RCC 7860 (cell line): ENCODE data around the gene SULT6B1.

Source experiments
- DNase-seq: peaks from one replicate; pipeline ENCODE4 v3.0.0-alpha.2; 2015; ENCODE audit warnings: low spot score
- FAIRE-seq: peaks from 2 replicates; lab custom pipeline; 2012; peaks lifted over from hg19 to GRCh38; lab: Jason Lieb, UNC

Gene SULT6B1

DNA sequence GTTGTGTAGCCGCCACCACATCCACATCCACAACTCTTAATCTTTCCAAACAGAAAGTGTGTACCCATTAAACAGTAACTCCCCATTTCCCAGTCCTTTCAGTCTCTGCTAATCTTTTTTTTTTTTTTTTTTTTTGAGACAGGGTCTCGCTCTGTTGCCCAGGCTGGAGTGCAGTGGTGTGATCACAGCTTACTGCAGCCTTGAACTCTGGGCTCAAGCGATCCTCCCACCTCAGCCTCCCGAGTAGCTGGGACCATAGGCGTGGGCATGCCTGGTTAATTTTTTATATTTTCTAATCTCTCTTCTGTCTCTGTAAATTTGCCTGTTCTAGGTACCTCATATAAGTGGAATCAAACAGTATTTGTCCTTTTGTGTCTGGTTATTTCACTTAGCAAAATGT lies 35.2 kb downstream of the SULT6B1 start:
- FAIRE-seq (no peak), DNase-seq (no peak)

- no peak for DNase-seq
- no peak for FAIRE-seq
Observed at GRCh38 chr2:37149626-37150322, 38.7 kb downstream of the SULT6B1 start.

DNA sequence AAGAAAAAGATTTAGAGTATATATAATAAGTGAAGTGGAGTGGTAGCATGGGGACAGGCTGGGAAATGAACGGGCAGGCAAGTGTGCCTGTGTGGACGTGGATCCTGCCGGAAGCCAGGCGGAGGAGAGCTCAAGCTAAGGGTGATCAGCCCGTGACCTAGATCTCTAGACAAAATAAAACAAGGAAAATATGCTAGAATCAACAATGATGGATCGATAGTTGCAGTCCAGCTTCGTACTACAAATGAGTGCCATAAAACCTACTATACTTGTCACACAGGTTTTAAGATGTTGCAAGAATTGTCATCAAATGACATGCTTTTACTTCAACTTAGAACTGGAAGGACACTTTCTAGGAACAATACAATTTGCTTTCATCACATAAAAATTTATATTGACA lies 40.1 kb downstream of the SULT6B1 start:
- no peak for DNase-seq
- FAIRE-seq = no peak

- DNase-seq (no peak), FAIRE-seq (no peak)
Observed at GRCh38 chr2:37146062-37146461, 42.4 kb downstream of the SULT6B1 start.

- DNase-seq (no peak), FAIRE-seq (no peak)
Observed at GRCh38 chr2:37143974-37144373, 44.5 kb downstream of the SULT6B1 start.

- DNase-seq (no peak), FAIRE-seq (no peak)
Observed at GRCh38 chr2:37142546-37142945, 45.9 kb downstream of the SULT6B1 start.

- FAIRE-seq (no peak), DNase-seq (no peak)
Observed at GRCh38 chr2:37132914-37133313, 55.6 kb downstream of the SULT6B1 start.

DNA sequence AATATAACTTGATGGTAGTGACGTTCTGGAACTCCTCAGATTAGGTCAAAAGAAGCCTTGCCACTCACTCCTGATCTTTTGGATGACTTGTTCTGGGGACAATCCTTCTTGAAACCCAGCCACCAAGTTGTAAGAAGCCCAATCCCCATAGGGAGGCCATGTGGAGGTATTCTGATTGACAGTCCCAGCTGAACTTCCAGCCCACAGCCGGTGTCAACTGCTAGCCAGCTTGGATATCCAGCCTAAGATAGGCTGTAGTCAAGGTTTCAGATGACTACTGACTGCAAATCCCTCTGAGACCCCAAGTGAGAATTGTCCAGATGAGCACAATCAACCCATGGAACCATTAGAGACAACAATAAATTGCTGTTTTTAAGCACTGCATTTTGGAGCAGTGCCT lies 63.1 kb downstream of the SULT6B1 start:
- FAIRE-seq = no peak

GRCh38 chr2:37119157-37119556 lies 69.3 kb downstream of the SULT6B1 start:
- FAIRE-seq = no peak

More for the DNA sequence above, 63.1 kb downstream of the SULT6B1 start:
- DNase-seq = no peak

More at GRCh38 chr2:37119157-37119556, 69.3 kb downstream of the SULT6B1 start:
- DNase-seq = no peak
